ENCODE data around the gene POLH. TPM values are rescaled to one million over a fixed set of nuclear protein-coding genes. Genes with fewer than 3 reads are reported as not detected.

Gene POLH
- total and polyA plus RNA-seq, 9 of the 15 experiments (the other 6 are each of a cell fraction or from before 2014, with no cell fraction given), result 5.8 to 31.6 (median 20.6) TPM

DNA sequence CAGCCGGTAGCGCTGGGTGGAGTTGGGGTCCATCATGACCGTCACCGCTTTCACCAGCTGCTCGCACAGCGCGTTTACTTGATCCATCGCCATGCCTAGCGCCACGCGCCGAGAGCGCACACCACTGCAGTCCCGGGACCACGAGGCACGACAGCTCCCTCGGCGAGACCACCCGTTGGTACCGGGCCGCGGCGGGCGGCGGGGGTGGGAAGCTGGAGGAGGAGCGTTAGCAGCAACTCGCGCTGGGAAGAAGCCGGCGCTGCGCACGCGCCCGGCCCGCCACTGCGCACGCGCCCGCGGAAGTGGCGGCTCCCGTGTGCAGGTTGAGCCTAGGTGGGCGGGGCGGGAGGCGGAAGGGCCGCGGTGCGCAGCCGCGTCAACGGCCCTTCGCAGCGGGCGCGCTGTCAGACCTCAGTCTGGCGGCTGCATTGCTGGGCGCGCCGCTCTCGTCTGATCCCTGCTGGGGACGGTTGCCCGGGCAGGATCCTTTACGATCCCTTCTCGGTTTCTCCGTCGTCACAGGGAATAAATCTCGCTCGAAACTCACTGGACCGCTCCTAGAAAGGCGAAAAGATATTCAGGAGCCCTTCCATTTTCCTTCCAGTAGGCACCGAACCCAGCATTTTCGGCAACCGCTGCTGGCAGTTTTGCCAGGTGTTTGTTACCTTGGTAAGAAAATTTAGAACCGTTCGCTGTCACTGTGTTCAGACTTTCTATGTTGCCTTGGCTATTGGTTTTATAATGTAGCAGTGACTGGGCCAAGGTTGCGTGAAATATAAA lies at the start of gene POLH, which contains the start of gene XPO5 (continued):
- TF ChIP-seq CBFA2T3 (IDR thresholded peaks at IDR 0.05) (0 out of 2 replicates have a peak, but pooled peaks have one; percentile 13), MCM3 (IDR thresholded peaks at IDR 0.05) (no peak), THRB (CRISPR knock-in tag; conservative IDR thresholded peaks at IDR 0.05) (0 out of 2 replicates have a peak, but pooled peaks have one; percentile 10), PHB (CRISPR knock-in tag; IDR thresholded peaks at IDR 0.05) (0 out of 2 replicates have a peak, but pooled peaks have one; percentile 41), ZC3H8 (IDR thresholded peaks at IDR 0.05) (0 out of 2 replicates have a peak, but pooled peaks have one; percentile 77), FUS (optimal IDR thresholded peaks at IDR 0.05; ENCODE audit: low read depth, low read length) (no peak), NR2C2 (CRISPR knock-in tag; IDR thresholded peaks at IDR 0.05) (peak; percentile 81; the same call in 1 of the 2 replicates), NR2C2 (tag; IDR thresholded peaks at IDR 0.05) (no peak), ELF1 (tag; IDR thresholded peaks at IDR 0.05) (peak; percentile 96), KDM5B (IDR thresholded peaks at IDR 0.05; ENCODE audit: insufficient replicate concordance, low read depth, low read length) (peak; percentile 98), ATF1 (CRISPR knock-in tag; IDR thresholded peaks at IDR 0.05) (no peak), ATF1 (tag; IDR thresholded peaks at IDR 0.05) (peak; percentile 67; the same call in 1 of the 2 replicates), POLR2AphosphoS2 (IDR thresholded peaks at IDR 0.05; ENCODE audit: low read length) (peak; percentile 87; the same call in 1 of the 2 replicates), HCFC1 (IDR thresholded peaks at IDR 0.05; ENCODE audit: low read depth, low read length) (peak; percentile 67), KLF10 (CRISPR knock-in tag; IDR thresholded peaks at IDR 0.05) (no peak), PHF8 (IDR thresholded peaks at IDR 0.05; ENCODE audit: borderline replicate concordance, low read length) (peak; percentile 94)
- TF ChIP-seq, protein P1, sequence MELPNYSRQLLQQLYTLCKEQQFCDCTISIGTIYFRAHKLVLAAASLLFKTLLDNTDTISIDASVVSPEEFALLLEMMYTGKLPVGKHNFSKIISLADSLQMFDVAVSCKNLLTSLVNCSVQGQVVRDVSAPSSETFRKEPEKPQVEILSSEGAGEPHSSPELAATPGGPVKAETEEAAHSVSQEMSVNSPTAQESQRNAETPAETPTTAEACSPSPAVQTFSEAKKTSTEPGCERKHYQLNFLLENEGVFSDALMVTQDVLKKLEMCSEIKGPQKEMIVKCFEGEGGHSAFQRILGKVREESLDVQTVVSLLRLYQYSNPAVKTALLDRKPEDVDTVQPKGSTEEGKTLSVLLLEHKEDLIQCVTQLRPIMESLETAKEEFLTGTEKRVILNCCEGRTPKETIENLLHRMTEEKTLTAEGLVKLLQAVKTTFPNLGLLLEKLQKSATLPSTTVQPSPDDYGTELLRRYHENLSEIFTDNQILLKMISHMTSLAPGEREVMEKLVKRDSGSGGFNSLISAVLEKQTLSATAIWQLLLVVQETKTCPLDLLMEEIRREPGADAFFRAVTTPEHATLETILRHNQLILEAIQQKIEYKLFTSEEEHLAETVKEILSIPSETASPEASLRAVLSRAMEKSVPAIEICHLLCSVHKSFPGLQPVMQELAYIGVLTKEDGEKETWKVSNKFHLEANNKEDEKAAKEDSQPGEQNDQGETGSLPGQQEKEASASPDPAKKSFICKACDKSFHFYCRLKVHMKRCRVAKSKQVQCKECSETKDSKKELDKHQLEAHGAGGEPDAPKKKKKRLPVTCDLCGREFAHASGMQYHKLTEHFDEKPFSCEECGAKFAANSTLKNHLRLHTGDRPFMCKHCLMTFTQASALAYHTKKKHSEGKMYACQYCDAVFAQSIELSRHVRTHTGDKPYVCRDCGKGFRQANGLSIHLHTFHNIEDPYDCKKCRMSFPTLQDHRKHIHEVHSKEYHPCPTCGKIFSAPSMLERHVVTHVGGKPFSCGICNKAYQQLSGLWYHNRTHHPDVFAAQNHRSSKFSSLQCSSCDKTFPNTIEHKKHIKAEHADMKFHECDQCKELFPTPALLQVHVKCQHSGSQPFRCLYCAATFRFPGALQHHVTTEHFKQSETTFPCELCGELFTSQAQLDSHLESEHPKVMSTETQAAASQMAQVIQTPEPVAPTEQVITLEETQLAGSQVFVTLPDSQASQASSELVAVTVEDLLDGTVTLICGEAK (IDR thresholded peaks at IDR 0.05), result 0 out of 2 replicates have a peak, but pooled peaks have one; percentile 20
- TF ChIP-seq, protein P1 (CRISPR knock-in tag; IDR thresholded peaks at IDR 0.05), result no peak
